Hematopoietic multipotent progenitor cell (in vitro differentiated cells): ENCODE measurements around the gene KCND2. TPM values are rescaled to one million over a fixed set of nuclear protein-coding genes. Genes with fewer than 3 reads are reported as not detected.
"Not testable (repeated sequence)": the region's sequence is repeated elsewhere in the genome, so short reads cannot be mapped to it uniquely, and the experiment has no call there.

ENCODE experiments used
- DNase-seq, 3 donors: peaks; one replicate each; pipeline ENCODE4 v3.0.0-alpha.2; 2011 to 2015; ENCODE audit warnings: low read depth in 2 of 3, low spot score in 2 of 3
- total RNA-seq: library from RNA; depleted of rRNA; stranded (reverse); fragments of >200 nt; gene quantifications from one replicate; pipeline ENCODE4 v1.2.3, GENCODE V29; 2012

Gene KCND2
- total RNA-seq, 1 donor: under 0.01 TPM

GRCh38 chr7:120567204-120567603, 294.2 kb downstream of the KCND2 start:
- no peak for DNase-seq

- DNase-seq: not testable (repeated sequence)
Observed at GRCh38 chr7:120578657-120579056, 305.7 kb downstream of the KCND2 start.

- no peak for DNase-seq
Observed at GRCh38 chr7:120582916-120583315, 309.9 kb downstream of the KCND2 start.

GRCh38 chr7:120583899-120584586, 311.1 kb downstream of the KCND2 start:
- no peak for DNase-seq

- DNase-seq: no peak
Observed at GRCh38 chr7:120586571-120586970, 313.6 kb downstream of the KCND2 start.

- DNase-seq: no peak
Observed at GRCh38 chr7:120587243-120587642, 314.3 kb downstream of the KCND2 start.

- DNase-seq: no peak
Observed at GRCh38 chr7:120588416-120588815, 315.4 kb downstream of the KCND2 start.

- no peak for DNase-seq
Observed at GRCh38 chr7:120588862-120589261, 315.9 kb downstream of the KCND2 start.

GRCh38 chr7:120600607-120601006, 327.6 kb downstream of the KCND2 start:
- DNase-seq: no peak

- DNase-seq: no peak
Observed at GRCh38 chr7:120603366-120603765, 330.4 kb downstream of the KCND2 start.

- DNase-seq: no peak
Observed at GRCh38 chr7:120609136-120609753, 336.3 kb downstream of the KCND2 start.

GRCh38 chr7:120611975-120612374, 339.0 kb downstream of the KCND2 start:
- no peak for DNase-seq

- DNase-seq: no peak
Observed at GRCh38 chr7:120615703-120616102, 342.7 kb downstream of the KCND2 start.

GRCh38 chr7:120617275-120617674, 344.3 kb downstream of the KCND2 start:
- no peak for DNase-seq

GRCh38 chr7:120628251-120628650, 355.3 kb downstream of the KCND2 start:
- no peak for DNase-seq

- DNase-seq: no peak
Observed at GRCh38 chr7:120639884-120640283, 366.9 kb downstream of the KCND2 start.

GRCh38 chr7:120645966-120646365, 373.0 kb downstream of the KCND2 start:
- no peak for DNase-seq

- no peak for DNase-seq
Observed at GRCh38 chr7:120654241-120654640, 381.3 kb downstream of the KCND2 start.

- DNase-seq: no peak
Observed at GRCh38 chr7:120658516-120658915, 385.5 kb downstream of the KCND2 start.

GRCh38 chr7:120662291-120662690, 389.3 kb downstream of the KCND2 start:
- DNase-seq: no peak

GRCh38 chr7:120665068-120665467, 392.1 kb downstream of the KCND2 start:
- DNase-seq: no peak

GRCh38 chr7:120675076-120675475, 402.1 kb downstream of the KCND2 start:
- DNase-seq: no peak

- DNase-seq: no peak
Observed at GRCh38 chr7:120677535-120677934, 404.6 kb downstream of the KCND2 start.
